HG02571 (cell line): Measurements from ENCODE around the gene EPHA4.
A peak's percentile ranks its signal among the peaks of the same experiment; 100 is the strongest.

Source experiments
- ATAC-seq: cut with Tn5 transposase; IDR thresholded peaks from one replicate; pipeline ENCODE4 v1.9.1; 2021; ENCODE audit warnings: mild to moderate bottlenecking, moderate library complexity; ENCODE audit not compliant: unreplicated experiment

EPHA4 gene

DNA sequence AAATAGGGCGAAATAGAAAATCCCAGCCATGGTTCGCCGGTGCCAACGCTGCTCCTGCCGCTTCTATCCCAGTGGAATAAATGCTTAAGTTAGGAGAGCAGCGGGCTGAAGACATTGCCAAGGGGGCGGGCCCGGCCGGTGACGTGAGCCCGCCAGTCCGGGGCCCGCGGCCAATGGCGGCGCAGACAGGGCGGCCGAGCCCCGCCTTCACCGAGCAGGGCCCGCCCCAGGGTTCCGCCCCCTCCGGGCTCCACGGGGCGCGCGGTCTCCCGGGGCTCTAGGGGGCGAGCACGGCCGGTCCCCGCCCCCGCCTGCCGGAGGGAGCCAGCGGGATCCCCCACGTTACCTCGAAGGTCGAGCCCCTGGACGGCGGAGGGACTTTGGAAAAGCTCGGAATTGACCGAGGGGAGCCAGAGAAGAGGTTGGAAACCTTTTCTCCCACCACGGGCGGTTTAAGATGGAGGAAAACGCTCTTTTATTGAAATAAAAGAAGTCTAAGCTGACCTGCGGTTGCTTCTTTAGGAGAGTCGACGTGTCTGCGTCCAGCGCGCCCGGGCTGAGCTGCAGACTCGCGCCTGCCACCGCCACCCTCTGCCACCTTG lies at the start of gene EPHA4:
Gene EPHA4, minus strand, starts transcription at position 86 of the 602 bp plus-strand sequence. Its CDS starts 56 bp downstream, at position 30.
- peak; percentile 92 for ATAC-seq

DNA sequence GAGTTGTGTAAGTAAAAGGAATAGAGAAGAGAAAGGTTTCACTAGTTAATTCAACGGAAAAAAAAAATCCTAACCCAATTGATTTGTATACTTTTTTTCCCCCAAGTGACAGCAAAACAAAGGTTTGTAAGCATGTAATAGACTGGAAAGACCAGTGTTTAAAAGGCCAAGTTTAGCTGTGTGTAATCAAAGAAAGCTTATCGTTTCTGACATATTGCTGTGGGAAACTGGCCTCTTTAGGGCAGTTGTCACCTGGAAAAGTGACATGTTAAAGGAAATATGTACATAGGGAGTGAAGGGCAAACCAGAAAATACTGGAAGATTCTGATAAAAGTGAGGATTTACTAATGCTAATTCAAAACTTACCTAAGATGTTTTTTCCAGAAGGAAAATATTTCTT lies 45.9 kb upstream of the EPHA4 start:
- ATAC-seq, result no peak

DNA sequence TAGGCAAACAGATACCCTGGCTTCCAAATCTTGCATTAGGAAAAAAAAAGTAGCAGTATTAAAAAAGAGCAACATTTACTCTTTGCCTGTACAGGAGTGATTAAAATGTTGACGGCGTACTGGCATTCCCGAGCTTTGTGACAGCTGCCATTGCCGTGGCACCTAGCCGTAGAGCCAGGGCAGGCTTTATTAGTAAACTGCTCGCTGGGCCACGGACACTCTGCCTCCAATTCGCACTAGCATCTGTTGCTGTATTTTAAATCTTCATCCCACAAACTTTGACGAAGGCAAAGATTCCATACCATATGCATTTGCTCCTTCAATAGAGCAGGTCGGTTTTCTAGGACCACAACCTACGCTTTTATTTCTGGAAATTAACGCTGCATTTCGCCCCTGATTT lies 44.5 kb upstream of the EPHA4 start:
- no peak for ATAC-seq

DNA sequence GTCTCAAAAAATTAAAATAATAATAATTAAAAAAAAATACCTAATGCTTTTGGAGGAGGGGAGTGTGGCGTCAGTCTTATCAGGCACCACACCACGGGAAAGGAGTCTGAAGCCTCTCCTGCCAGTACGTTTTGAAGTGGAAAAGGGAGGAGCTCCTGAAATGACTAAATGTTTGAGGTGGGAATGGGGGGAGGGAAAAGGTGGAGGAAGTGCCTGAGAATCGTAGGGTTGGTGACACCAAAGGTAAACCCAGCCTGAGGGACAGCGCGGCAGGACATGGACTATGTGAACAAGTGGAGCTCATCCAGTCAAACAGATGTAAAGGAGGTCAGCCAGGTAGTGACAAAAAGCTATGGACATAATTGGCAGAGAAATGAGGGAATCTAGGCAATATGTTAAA lies 42.2 kb upstream of the EPHA4 start:
- ATAC-seq, result no peak

DNA sequence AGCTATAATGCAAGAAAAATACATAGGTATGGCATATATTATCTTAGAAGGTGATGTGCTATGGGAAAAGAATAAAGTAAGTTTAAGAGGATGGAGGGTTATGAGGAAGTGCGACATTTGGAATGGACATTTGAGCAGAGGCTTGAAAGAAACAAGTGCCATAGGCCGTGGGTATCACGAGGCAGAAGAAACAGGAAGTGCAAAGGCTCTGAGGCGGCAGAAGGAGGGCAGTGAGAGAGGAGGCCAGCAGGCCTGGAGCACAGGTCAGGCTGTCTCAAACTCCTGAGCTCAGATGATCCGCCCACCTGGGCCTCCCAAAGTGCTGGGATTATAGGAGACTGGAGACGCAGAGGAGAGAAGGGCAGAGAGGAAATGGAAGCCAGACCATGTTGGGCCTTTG lies 40.7 kb upstream of the EPHA4 start:
- ATAC-seq, result no peak

DNA sequence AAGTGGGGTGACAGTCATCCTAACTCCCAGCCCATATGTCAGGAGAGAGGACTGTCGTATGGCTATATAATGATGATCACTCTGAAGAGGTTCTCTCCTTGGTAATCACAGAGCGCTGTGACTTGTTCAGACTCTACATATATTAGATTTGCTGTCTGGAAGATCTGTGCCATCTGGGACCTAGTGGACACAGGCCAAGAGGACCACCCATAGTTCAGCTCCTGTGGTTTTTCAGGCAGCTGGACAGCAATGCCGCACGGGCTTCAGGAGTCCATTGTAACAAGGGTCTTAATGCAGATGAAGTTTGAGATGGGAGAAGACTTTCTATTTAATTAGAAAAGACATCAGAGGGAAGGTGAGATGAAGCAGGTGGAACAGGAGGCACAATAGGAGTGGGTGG lies 40.1 kb upstream of the EPHA4 start:
- no peak for ATAC-seq

DNA sequence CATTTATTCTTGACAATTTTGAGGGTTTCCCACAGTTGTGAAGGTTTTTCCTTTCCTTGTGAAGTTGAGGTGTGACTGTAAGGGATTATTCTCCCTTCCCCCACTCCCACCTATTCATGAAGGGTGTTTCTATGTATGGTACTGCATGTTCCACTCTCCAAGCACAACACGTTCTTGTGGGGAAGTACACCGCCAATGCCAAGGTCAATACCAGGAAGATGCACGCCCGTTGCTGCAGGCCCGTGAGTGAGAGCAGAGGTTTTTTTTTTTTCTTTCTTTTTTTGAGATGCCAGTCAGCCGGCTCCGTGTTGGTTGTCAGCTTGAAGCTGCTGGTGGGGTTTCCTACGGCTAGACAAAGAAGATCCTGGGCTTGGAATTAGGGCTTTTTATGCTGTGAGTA lies 38.6 kb upstream of the EPHA4 start:
- ATAC-seq, result no peak

DNA sequence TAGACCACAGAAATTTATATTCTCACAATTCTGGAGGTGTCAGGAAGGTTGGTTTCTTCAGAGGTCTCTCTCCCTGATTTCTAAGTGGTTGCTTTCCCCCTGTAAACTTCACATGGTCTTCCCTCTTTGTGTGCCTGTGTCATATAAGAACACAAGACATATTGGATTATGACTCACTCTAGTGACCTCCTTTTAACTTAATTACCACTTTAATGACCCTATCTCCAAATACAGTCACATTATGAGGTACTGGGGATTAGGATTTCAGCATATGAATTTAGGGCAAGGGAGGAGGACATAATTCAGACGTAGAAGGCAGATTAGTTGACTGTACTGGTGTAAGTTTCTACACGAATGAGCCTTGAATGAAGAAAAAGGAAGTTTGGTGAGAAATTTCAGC lies 38.2 kb upstream of the EPHA4 start:
- ATAC-seq, result no peak

DNA sequence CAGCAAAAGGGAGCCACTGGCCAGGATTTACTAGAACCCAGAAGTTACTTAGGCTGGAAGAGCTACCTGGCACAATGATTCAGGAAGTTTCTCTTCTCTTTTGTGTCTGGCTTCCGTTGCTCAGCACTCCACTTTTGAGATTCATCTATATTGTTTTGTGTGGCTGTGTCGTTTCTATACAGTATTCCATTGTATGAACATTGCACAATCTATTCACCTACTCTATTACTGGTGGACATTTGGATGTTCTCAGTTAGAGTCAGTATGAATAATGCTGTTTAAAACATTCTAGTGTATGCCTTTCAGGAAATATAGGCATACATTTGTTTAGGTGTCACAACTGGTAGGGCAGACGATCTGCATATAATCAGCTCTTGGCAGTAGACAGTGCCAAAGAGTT lies 36.3 kb upstream of the EPHA4 start:
- ATAC-seq, result no peak

DNA sequence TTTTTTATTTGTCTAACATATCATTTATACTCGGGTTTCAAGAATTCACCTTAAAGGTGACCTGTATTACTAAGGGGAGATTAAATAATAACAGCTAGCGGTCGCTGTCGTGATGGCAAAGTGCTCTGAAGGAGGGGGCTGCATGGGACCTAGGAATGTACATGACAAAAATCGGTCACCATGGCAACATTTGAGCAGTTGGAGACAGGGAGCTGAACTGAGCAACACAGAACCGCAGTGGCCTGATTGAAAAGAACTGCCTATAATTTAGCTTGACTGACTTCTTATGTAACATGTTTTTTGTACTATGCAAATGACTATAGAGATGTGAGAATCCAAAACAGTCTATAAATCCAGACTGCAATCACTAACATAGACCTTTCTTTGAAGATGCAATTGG lies 34.3 kb upstream of the EPHA4 start:
- ATAC-seq, result no peak

DNA sequence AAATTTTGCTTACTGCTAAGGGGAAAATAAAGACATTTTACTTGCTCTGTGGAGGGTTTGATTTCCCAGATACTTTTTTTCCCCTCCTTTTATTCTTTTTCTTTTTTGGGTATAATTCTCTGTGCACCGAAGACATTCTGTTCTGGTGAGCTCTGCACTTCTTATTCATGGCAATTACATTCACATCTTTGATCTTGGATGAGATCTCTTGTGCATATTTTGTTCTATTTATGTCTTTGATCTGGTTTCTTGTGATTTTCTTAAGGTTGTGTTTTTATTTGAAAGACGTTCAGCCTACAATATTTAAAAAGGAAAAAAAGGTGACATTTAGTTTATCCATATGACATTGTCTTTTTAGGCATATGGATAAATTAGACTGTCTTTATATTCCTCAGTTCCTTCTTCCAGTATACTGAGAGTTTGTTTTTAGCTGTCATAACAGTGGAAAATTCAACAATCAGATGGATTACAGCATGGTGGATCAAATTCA lies 33.7 kb upstream of the EPHA4 start:
- no peak for ATAC-seq

DNA sequence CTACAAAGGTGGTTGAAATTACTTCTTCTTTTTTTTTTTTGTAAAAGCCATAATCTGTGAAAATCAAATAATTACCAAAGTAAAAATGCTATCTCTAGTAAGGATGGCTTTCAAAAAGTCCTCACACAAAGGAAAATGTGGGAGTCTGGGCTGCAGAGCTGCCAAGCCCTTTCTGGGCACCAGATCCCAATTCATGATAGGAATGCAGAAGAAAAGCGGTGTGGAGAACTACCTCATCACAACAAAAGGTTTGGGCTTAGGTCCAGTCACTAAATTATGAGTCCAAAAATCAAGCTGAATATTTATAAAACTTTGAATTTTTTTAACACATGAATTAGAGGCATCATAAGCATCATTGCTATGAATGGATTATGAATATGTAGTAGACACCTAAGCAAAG lies 30.8 kb upstream of the EPHA4 start:
- ATAC-seq, result no peak

DNA sequence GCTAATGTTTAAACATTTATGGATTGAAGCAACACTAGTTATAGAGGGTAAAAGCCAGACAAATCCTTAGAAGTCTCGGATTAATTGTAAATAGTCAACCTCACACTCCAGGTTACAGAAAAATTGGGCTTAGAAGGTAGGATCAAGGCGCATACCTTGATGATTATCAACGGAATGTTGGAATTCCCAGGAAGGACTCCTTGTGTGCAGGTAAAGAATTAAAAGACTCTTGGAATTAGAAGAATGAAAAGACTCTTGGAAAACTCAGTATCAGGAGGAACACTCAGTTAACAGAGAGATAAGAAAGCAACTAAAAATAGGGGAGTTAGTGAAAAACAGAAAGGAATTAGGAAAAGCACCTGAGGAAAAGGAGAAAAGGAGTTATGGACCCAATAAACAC lies 29.3 kb upstream of the EPHA4 start:
- ATAC-seq, result no peak

DNA sequence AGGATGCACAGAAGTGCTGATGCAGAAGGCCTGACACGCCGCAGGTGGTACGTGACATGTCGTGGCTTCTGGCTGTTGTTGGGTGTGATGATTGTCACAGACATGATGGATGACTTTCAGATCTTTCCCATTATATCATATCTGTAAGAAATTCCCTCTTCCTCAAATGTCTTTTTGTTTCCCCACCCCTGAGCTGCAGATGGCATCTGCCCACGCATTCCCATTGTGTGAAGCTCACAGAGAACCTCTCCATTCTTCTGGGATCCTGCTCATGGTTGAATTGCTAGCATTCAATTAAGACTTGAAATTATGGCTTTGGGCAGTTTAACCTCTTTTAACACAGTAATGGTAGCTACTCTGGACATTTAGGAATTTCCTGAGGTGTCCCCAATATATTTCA lies 28.3 kb upstream of the EPHA4 start:
- ATAC-seq, result no peak

DNA sequence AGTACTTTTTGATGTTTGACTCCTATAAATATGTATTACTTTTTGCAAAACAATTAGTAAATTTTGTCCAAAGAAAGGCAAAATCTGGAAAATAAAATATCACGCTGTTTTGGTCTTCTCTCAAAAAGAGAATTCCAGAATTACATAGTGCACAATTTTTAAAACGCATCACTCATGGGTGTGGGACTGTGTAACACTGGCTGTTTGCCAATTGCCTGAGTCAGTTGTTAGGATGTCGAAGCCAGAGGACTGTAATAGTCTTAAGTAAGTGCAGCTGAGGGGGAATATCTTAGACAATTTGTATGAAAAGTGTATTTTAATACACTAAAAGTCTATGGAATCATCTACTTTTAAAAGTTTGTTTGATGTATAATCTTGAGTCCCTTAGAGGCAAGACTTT lies 24.1 kb upstream of the EPHA4 start:
- no peak for ATAC-seq

DNA sequence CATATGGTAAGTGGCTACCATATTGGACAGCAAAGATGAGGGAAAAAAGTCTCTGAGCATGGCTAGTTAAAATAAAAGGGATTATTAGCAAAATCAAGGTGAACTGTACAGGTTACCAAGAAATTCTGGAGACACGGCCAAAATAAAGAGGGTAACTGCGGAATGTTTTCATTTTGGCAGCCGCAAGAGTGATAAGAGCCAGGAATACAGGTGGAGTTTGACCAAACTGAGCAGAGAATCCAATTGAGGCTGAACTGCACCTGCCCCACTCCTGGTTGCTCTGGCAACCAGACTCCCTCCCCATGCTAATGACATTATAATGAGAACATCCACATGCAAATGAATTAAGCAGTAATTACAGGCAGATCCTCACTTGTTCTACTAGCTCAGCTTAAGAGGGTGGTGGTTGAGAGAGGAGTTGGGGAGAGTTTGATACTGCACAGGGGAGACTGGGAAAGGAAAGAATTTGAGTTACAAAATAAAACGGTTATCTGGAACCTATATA lies 18.8 kb upstream of the EPHA4 start:
- ATAC-seq, result no peak

DNA sequence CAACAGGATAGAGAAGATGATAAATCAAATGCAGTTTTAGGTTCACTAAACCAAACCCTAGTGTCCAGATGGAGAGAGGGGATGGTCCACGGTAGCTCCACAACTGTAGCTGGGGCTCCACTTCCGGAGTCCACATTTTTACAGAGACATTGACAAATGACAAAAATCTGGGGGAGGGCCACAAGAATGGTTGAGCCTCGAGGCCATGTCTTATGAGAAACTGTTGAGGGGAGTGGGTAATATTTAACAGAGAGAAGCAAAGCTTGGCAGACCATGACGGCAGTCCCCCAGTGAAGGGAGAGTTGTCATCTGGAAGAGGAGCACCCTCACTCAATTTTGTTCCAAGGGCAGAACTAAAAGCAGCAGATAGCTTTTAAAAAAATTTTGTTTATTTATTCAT lies 17.6 kb upstream of the EPHA4 start:
- no peak for ATAC-seq

DNA sequence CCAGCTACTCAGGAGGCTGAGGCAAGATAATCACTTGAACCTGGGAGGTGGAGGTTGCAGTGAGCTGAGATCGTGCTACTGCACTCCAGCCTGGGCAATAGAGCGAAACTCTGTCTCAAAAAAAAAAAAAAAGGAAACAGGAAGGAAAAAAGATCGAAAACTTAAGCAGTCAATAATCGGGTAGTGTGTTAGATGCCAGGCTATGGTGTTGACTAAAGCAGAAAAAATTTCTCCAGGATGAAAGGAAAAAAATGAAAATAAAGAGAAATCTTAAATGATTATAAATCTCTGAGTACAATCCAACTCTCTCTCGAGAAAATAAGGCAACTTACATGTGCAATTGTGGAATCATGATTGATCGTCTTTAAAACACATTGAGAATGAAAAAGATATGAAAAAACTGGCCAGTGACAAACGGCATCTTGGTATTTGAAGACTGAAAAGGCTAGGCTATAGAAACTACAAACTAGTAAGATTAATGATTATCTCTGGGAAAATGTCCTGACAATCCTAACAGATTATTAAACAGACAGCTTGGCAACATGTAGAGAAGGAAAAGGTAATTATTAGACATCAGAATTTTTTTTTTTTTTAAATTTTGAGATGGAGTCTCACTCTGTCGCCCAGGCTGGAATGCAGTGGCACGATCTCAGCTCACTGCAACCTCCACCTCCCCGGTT lies 16.3 kb upstream of the EPHA4 start:
- no peak for ATAC-seq

DNA sequence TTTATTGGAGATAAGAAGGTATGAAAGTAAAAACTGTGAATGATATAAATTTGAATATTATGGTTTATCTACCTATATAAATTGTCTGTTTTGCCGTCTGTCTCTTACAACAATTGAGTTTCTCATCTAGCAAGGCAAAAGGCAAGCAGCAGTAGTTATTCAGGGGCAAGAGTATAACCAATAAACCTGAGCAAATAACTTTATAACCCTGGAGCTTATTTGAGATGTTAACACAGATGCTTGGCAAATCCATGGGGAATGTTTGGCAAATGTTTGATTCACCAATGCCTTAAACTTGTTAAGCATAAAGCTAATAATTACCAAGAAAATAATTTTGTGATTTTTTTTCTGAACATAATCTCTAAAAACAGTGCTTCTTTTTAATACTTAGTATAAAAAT lies 9.9 kb upstream of the EPHA4 start:
- no peak for ATAC-seq

DNA sequence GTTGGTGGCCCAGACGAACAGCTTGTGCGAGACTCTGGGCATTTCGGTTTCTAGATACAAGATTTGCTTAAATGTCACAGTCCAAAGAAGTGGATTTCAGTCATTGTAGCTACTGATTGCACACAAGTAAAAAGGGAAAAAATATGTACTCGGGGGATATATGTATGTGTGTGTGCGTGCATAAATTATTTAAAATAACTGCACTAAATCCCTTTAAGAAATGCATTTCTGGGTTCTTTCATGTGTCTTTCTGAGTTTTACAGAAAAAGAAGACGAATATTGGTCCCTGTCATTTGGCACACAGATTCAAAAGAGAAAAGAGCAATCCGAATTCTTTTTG lies 2.1 kb upstream of the EPHA4 start:
- ATAC-seq, result no peak

DNA sequence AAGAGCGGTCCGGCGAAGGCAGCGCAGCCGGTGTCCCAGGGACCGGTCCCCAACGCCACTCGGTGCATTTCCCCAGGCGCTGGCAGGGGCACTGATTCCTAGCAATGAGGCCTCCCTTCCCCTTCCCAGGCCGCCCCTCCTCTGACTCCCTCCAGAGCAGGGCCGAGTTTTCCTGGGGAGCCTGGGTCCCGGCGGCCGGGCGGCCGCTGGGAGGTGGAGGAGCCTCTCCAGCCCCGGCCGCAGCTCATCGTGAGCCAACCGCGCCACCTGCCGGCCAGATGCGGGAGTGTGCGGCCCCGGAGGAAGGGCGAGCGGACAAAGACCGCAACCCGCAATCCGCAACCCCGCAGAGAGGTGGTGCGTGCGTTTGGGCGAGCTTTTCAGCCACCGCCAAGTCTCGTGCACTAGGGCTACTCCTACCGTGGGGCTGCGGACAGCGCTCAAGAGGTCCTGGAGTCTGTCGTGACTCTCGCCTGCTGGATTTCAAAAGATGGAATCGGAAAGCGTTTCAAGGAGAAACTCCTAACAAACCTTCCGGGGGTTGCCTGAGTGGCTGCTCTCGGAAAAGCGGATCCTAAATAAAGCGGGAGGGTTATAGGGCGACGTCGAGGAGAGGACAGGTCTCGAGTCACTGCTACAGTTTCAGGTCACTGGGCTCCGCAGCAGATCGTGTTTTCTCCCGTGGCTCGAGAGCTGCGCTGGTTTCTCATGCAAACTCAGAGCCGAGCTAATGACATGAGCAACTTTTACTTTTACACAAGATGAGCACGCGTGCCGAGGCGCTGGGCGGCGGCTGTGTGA lies 1.5 kb upstream of the EPHA4 start:
- ATAC-seq, result peak; percentile 55

DNA sequence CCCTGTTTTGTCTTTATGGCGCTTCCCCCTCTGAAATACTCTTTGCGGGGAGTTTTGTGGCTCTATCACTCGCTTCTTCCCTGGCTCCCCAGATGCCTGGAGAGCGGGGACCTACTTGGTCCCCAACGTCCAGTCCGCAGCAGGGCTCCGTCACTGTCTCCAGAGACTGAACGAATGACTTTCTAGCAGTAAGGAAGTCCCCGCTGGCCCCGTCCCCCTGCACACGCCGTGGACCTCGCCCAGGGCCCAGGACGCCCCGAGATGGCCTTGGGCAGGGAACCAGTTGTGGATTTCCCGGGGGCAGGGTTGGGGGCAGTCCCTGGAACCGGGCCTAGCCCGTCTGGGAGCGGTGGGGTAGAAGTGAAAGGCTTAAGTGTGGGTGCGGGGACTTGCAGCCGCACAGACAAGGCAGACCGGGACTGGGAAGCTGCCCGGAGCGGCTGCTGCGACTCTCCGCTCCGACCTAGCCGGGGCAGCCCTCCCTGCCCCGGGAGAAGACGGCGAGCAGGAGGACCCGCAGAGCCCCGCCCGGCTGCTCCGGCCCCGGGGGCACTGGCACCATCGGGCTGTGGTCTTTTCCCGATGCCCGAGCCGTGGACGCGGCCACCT lies 821 bp upstream of the EPHA4 start:
- ATAC-seq, result peak; percentile 16
